Fibroblast of skin of abdomen (primary cell): ENCODE measurements around the gene TMEM125.

Source experiments
- DNase-seq: peaks from one replicate; pipeline ENCODE4 v3.0.0-alpha.2; 2013

The TMEM125 gene

DNA sequence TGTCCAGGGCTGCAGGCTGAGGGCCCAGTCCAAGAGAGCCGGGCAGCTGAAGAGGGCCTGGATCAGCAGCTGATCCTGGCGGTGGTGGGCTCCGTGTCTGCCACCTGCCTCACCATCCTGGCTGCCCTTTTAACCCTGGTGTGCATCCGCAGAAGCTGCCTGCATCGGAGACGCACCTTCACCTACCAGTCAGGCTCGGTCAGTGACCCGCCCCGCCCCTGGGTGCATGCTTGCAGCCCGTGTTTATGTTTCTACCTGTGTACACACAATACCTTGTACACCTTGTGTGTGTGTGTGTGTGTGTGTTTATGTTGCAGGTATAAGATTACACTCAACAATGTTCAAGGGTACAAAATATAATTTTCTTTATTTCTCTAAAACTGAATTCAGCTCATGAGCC, 44.0 kb downstream of the TMEM125 start:
- no peak for DNase-seq

DNA sequence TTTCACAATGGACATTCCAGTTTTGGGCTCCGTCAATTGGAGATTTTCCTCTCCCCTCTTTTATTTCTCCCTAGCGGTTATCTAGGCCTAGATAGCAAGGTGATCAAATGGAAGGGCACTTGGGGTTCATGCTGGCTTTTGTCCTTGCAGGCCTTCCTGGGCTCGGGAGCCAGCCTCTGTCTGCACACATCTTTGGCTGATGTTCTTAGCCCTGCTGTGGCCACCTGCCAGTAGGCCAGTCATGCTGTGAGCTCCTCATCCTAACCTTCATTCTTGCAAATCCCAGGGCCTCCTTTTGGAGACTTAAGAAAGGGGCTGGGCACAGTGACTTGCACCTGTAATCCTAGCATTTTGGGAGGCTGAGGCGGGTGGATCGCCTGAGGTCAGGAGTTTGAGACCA, 44.5 kb downstream of the TMEM125 start:
- no peak for DNase-seq

DNA sequence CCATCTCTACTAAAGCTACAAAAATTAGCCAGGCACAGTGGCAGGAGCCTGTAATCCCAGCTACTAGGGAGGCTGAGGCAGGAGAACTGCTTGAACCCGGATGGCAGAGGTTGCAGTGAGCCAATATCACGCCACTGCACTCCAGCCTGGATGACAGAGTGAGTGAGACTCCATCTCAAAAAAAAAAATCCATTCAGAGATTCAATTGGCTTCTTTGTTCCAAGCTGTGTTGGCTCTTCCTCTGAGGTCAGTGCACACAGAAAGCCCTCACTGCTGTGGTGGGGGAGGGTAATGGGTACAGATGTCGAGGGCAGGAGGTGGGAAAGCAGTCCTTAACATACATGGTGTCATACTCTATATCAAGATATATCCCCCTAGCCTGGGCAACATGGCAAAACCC, 45.7 kb downstream of the TMEM125 start:
- DNase-seq, result no peak

DNA sequence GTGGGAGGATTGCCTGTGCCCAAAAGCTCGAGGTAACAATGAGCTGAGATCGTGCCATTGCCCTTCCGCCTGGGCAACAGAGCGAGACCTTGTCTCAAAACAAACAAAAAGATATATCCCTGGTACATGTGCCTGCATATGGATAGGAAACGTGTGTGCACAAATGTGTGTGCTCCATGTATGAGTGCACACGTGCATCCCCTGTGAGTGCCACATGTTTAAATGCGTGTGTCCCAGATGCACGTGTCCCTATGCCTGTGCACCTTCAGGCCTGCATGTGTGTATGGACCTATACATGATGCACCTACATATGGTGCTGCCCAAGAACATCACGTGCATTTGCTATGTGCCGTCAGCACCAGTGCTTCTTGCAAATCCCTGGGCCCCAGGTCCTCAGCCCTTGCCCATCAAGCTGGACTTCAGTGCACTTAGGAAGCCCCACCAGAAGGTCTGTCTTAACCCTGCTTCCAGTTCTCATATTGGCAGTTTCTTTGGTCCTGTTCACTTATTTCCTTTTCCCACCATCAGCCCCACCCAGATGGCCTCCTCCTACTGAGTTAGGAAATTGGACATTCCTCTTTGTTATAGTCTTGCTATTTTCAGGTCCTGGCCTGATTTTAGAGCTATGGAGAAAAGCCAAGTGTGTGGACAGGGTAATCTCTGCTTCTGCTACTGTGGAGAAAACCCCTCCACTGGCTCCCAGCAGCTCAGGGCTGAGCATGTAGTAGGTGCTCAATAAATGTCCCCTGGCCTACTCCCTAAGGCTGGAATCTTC, 46.4 kb downstream of the TMEM125 start:
- no peak for DNase-seq

DNA sequence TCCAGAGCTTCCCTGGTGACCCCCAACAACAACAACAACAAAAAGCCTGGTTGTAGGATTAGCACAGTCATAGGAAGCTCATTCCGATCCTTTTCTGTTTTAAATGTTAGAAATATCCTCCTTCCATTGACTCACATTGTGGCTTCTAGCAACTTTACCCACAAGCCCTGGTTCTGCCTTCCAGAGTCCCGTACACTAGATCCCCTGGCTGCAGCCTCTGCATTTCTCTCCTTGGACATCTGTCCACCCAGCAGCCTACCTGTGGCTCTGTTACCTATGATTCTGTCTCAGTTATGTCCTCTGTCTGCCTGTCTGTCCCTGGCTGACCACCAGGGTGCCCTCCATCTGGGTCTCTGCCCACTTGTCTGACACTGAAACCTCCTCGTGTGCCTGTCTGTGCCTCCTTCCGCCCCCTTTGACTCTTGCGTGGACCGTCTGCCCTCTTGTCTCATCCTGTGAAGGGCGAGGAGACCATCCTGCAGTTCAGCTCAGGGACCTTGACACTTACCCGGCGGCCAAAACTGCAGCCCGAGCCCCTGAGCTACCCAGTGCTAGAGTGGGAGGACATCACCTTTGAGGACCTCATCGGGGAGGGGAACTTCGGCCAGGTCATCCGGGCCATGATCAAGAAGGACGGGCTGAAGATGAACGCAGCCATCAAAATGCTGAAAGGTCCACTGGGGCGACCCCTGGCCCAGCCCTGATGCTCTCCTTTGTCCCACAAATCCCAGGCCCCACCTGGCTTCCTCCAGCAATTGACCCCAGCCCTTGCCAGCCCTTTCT, 47.1 kb downstream of the TMEM125 start:
- no peak for DNase-seq

DNA sequence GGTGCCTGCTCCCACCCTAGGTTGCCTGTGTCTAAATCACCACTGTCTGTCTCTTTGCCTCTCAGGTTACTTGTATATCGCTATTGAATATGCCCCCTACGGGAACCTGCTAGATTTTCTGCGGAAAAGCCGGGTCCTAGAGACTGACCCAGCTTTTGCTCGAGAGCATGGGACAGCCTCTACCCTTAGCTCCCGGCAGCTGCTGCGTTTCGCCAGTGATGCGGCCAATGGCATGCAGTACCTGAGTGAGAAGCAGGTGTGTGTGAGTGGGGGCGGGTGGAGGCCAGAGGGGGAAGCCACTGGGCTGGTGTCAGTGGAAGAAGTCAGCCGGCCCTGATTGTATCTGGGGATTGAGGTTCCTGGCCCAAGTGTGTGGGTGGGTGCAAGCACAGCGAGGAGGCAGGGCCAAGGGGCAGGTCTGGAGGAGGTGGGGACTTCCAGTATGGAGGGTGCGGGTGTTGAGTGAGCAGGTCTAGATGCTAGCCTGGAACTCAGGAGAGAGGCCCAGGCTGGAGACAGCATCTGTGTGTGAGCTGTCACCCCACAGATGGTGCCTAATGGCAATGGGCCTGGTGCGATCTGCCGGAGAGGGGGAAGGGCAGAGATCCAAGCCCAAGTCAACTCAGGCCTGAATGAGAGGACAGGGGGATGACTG, 48.2 kb downstream of the TMEM125 start:
- DNase-seq, result peak; percentile 32

DNA sequence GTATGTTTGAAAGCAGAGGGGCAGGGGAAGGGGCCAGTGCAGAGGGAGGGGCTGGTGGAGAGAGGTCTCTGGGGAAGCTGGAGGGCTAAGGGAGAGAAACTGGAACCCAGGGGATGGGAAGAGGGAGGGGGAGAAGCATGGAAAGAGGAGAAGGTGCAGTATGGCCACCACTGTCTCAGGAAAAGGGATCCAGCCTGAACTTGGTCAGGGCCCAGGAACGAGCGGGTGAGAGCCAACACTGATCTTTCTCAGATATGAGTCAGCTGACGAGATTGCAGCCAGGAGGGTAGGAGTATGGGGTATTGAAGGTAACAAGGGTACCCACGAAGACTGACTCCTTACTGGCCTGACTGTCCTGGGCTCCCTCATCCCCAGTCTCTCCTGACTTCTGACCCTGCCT, 49.0 kb downstream of the TMEM125 start:
- no peak for DNase-seq

DNA sequence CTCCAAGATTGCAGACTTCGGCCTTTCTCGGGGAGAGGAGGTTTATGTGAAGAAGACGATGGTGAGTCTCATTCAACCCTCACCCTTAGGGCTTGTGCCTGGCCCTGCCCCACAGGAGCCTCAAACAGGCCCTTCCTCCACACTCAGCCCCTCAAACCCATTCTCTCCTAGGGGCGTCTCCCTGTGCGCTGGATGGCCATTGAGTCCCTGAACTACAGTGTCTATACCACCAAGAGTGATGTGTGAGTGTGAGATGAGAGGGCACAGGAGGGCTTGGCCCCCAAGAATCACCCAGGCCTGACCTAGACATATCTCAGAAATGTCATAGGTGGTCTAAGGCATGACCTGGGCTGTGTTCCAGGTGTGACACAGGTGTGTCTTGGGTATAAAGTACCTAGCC, 49.5 kb downstream of the TMEM125 start:
- DNase-seq, result no peak

DNA sequence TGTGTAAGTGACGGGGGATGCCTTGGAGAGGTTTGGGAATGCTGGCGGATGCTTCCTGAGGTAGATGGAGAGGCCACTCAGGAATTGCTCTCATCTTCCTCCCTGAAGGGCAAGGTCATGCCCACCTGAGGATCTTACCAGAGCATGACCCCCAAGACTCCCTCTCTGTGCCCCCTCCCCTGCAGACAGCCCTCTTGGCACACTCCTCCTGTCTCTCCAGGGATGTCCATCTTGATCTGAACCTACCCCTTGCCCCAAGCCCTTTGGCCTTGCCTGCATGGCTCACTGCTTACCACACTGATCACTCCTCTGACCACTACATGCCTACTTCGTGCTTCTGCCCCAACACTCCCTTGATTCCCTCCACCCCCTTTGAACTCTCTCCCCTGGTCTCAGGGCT, 50.0 kb downstream of the TMEM125 start:
- no peak for DNase-seq

DNA sequence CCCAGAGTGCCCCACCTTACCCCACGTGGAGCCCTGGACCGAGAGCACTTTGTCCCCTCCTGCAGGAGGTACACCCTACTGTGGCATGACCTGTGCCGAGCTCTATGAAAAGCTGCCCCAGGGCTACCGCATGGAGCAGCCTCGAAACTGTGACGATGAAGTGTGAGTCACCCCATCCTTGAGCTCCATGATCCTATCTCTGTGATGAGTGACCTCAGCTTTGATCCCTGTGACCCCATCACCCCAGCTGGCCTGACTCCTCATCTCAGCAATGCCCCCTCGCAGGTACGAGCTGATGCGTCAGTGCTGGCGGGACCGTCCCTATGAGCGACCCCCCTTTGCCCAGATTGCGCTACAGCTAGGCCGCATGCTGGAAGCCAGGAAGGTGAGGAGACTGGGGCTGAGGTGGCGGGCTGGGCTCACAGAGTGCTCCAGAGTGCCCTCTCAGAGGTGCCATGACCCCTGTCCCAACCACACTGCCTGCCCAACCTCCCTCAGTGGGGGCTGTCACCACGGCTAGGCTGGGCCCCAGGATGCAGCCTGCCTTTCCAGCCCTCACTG, 51.6 kb downstream of the TMEM125 start:
- no peak for DNase-seq

DNA sequence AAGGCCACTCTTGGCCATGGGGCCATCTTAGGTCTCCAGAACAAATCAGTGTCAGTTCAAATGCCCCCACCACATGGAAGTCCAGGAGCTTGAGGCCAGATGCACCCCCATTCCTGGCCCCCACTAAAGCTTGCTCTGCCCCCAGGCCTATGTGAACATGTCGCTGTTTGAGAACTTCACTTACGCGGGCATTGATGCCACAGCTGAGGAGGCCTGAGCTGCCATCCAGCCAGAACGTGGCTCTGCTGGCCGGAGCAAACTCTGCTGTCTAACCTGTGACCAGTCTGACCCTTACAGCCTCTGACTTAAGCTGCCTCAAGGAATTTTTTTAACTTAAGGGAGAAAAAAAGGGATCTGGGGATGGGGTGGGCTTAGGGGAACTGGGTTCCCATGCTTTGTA, 52.7 kb downstream of the TMEM125 start:
- DNase-seq, result no peak
